PC-9 (cell line): ENCODE measurements around the gene C3orf49. TPM values are rescaled to one million over a fixed set of nuclear protein-coding genes. Genes with fewer than 3 reads are reported as not detected.

ENCODE experiments used
- BruUV-seq: library from RNA; stranded (reverse); fragments of 400-500 nt; replicated peaks from 2 replicates; lab custom pipeline; 2021; lab: Mats Ljungman, UMichigan
- CTCF ChIA-PET: fragments of 300-600 bp; sonication (Branson Sonifier 250); formaldehyde crosslinking; loops from one replicate; lab custom pipeline; 2022; ENCODE audit warnings: antibody characterized with exemption; lab: Charles Lee
- POLR2A ChIA-PET: fragments of 300-600 bp; sonication (Branson Sonifier 250); formaldehyde crosslinking; loops from one replicate; lab custom pipeline; 2022; ENCODE audit warnings: antibody characterized with exemption; ENCODE audit not compliant: unreplicated experiment; lab: Charles Lee
- DNase-seq, 2 experiments: peaks; one replicate each; pipeline versions ENCODE4 v3.0.0 to v3.0.0-alpha.2; 2015 to 2022; ENCODE audit warnings: mixed read lengths in 1 of 2
- H2AFZ ChIP-seq: fragments of 200-600 bp; sonication (generic); 2 replicates; pipeline ENCODE4 v1.8.1; 2017; ENCODE audit warnings: antibody characterized with exemption
- H3F3A ChIP-seq: fragments of 200-600 bp; sonication (generic); 2 replicates; pipeline ENCODE4 v1.8.1; 2017; ENCODE audit warnings: antibody characterized with exemption, mild to moderate bottlenecking, low read depth; ENCODE audit not compliant: insufficient read depth
- H3K27ac ChIP-seq: fragments of 200-600 bp; sonication (generic); 2 replicates; pipeline ENCODE4 v1.6.1; 2016; ENCODE audit warnings: mixed run types
- H3K27me3 ChIP-seq: fragments of 200-600 bp; sonication (generic); 2 replicates; pipeline ENCODE4 v1.6.1; 2016; ENCODE audit warnings: low read depth, mixed run types; ENCODE audit not compliant: insufficient read depth
- H3K36me3 ChIP-seq: fragments of 200-600 bp; sonication (generic); 2 replicates; pipeline ENCODE4 v1.6.1; 2016; ENCODE audit warnings: low read depth, mixed run types
- H3K4me1 ChIP-seq: fragments of 200-600 bp; sonication (generic); replicated peaks from 2 replicates; pipeline ENCODE4 v1.6.1; 2016; ENCODE audit warnings: mixed run types; ENCODE audit not compliant: insufficient read depth
- H3K4me2 ChIP-seq: fragments of 200-600 bp; sonication (generic); 2 replicates; pipeline ENCODE4 v1.6.1; 2017; ENCODE audit warnings: mixed run types
- H3K4me3 ChIP-seq: fragments of 200-600 bp; sonication (generic); 2 replicates; pipeline ENCODE4 v1.6.1; 2016; ENCODE audit warnings: mixed run types
- H3K79me2 ChIP-seq: fragments of 200-600 bp; sonication (generic); 2 replicates; pipeline ENCODE4 v1.6.1; 2017; ENCODE audit warnings: low read depth, mixed run types
- H3K9me2 ChIP-seq: fragments of 200-600 bp; sonication (generic); 2 replicates; pipeline ENCODE4 v1.8.1; 2017; ENCODE audit warnings: mild to moderate bottlenecking; ENCODE audit not compliant: insufficient read depth
- H3K9me3 ChIP-seq: fragments of 200-600 bp; sonication (generic); 2 replicates; pipeline ENCODE4 v1.8.1; 2016; ENCODE audit warnings: low read depth; ENCODE audit not compliant: insufficient read depth
- H4K20me1 ChIP-seq: fragments of 200-600 bp; sonication (generic); 2 replicates; pipeline ENCODE4 v1.8.1; 2017; ENCODE audit not compliant: insufficient read depth
- CTCF ChIP-seq: fragments of 200-600 bp; sonication (generic); conservative IDR thresholded peaks from 2 replicates; pipeline ENCODE4 v1.6.1; 2017; ENCODE audit warnings: mixed run types, antibody characterized with exemption, mild to moderate bottlenecking, moderate library complexity
- EZH2 ChIP-seq: fragments of 200-600 bp; sonication (generic); IDR thresholded peaks from 2 replicates; pipeline ENCODE4 v1.8.0; 2017; ENCODE audit warnings: antibody characterized with exemption, low read depth
- intact Hi-C: fragments of 100-400 bp; cut with micrococcal nuclease; formaldehyde crosslinking; loops from one replicate; pipeline ENCODE4 v1.10.0; 2022; ENCODE audit not compliant: unreplicated experiment
- total RNA-seq: library from RNA; stranded (reverse); gene quantifications from 2 replicates; pipeline ENCODE4 v1.2.3, GENCODE V29; 2021

The C3orf49 gene
- total RNA-seq, 1 experiment from 2014 or later = not detected

- CTCF ChIA-PET = no interaction called here
- no peaks in the 10 kb centered on the region for H3K9me2 ChIP-seq
- BruUV-seq = no TSS peak
- POLR2A ChIA-PET = no interaction called here
- TF ChIP-seq EZH2 = no peak
- no peak for TF ChIP-seq CTCF
- H3K27ac ChIP-seq = no peak overlapping the region
- no peaks in the 10 kb centered on the region for H4K20me1 ChIP-seq
- H2AFZ ChIP-seq = no peak overlapping the region
- H3K9me3 ChIP-seq = no peaks in the 10 kb centered on the region
- H3K79me2 ChIP-seq = no peaks in the 10 kb centered on the region
- DNase-seq = no peak
- no peaks in the 10 kb centered on the region for H3K27me3 ChIP-seq
- H3F3A ChIP-seq = no peaks in the 10 kb centered on the region
- H3K4me3 ChIP-seq = no peak overlapping the region
- H3K36me3 ChIP-seq = no peaks in the 10 kb centered on the region
- no peaks in the 10 kb centered on the region for H3K4me1 ChIP-seq
- no peak overlapping the region for H3K4me2 ChIP-seq
- intact Hi-C loops = no loop called here
These were observed 10.5 kb upstream of the C3orf49 start for GRCh38 chr3:63808633-63809032.

- H3K4me2 ChIP-seq = no peak overlapping the region
- H3K4me1 ChIP-seq = no peaks in the 10 kb centered on the region
- H3K36me3 ChIP-seq = no peaks in the 10 kb centered on the region
- DNase-seq = no peak
- CTCF ChIA-PET = no interaction called here
- POLR2A ChIA-PET = no interaction called here
- H3K9me2 ChIP-seq = no peaks in the 10 kb centered on the region
- TF ChIP-seq CTCF (no peak), EZH2 (no peak)
- BruUV-seq = no TSS peak
- H4K20me1 ChIP-seq = no peaks in the 10 kb centered on the region
- H3K27ac ChIP-seq = no peak overlapping the region
- H3K79me2 ChIP-seq = no peaks in the 10 kb centered on the region
- intact Hi-C loops = loop anchor here (10.0 kb wide), 1 partner anchor 1145 kb away; no protein-coding TSS in a partner anchor
- no peak overlapping the region for H2AFZ ChIP-seq
- no peaks in the 10 kb centered on the region for H3K27me3 ChIP-seq
- H3K9me3 ChIP-seq = no peaks in the 10 kb centered on the region
- no peak overlapping the region for H3K4me3 ChIP-seq
- no peaks in the 10 kb centered on the region for H3F3A ChIP-seq
These were observed 9.5 kb upstream of the C3orf49 start for GRCh38 chr3:63809607-63810006.

GRCh38 chr3:63814237-63814636 is 4.9 kb upstream of the C3orf49 start:
- Histone ChIP-seq H3K4me1 (no peaks in the 10 kb centered on the region), H3K27me3 (no peaks in the 10 kb centered on the region), H3K9me3 (no peaks in the 10 kb centered on the region), H3K4me3 (no peak overlapping the region), H2AFZ (no peak overlapping the region), H3K27ac (no peak overlapping the region), H3K79me2 (no peaks in the 10 kb centered on the region), H3K9me2 (no peaks in the 10 kb centered on the region), H4K20me1 (no peaks in the 10 kb centered on the region), H3K4me2 (no peak overlapping the region), H3K36me3 (no peaks in the 10 kb centered on the region), H3F3A (no peaks in the 10 kb centered on the region)
- TF ChIP-seq CTCF (no peak), EZH2 (no peak)
- no peak for DNase-seq
- intact Hi-C loops = loop anchor here (10.0 kb wide), 1 partner anchor 1149 kb away; no protein-coding TSS in a partner anchor
- CTCF ChIA-PET = no interaction called here
- POLR2A ChIA-PET = no interaction called here
- no TSS peak for BruUV-seq
